ENCODE results near the gene PDGFRA.
"Not testable (repeated sequence)": the region's sequence is repeated elsewhere in the genome, so short reads cannot be mapped to it uniquely, and the experiment has no call there.

The PDGFRA gene

DNA sequence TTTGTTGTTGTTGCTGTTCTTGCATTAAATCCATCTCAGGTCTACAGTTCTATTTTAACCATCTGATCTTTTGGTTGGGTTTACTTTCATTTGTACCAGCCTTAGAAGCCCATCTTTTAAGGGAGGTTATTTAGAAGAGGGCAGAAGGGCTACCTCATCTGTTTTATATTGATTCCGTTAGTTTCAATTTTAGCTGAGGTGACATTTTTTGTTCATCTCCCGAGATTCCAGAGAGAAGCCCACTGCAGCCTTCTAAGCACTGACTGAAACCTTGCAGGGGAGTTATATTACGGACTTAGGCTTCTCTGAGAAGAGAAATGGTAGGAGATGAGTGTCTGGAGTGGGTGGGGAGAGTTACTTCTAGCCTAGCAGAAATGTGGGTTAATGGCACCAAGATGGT lies 101.8 kb downstream of the PDGFRA start:
- no peak for DNase-seq

DNA sequence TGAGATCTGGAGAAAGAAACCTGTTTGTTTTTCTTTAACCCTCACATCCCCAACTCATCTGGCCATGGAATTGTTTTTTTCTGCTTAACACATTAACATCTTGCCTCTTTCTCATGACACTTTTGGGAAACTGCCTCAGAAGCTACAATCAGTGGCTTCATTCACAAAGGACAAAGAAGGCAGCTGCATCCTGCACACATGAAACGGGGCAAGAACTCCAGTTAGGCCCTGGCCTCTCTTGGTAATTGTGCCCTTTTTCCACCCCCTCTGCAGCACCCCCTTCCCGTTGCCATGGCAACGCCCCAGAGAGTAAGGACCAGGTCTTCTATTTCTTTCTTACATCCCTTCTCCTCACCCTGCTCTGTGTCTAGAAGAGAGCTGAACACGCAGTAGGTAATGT lies 103.4 kb downstream of the PDGFRA start:
- no peak for DNase-seq

DNA sequence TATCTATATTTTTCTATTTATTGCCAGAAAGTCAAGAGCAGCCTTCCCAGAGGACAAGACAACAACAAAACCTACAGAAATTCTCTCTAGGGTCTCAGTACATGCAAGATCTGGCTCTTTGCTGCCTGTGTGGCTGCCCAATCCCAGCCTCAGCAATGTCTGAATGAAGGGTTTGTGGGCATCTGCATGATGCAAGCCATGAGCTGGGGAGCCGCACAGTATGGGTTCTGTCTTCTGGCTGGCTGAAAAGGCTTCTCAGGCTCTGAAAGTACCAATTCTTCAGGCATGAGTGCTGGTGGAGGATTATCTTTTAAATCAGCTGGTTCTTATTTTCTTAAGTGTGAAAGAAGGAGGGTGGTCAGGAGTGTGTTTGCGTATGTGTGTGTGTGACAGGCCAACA lies 104.6 kb downstream of the PDGFRA start:
- no peak for DNase-seq

DNA sequence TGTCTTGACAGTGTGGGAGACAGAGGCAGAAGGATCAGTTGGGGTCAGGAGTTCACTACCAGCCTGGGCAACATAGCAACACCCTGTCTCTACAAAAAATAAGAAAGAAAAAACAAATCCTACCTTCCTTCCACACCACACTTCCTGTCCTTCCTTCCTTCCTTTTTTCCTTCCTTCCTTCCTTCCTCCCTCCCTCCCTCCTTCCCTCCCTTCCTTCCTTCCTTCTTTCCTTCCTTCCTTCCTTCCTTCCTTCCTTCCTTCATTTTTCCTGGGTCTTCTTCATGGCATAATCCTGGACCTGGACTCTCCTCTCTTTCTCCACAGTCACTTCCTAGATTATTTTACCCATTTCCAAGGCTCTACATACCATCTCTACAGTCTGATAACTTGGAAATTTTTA lies 105.7 kb downstream of the PDGFRA start:
- DNase-seq = not testable (repeated sequence)

DNA sequence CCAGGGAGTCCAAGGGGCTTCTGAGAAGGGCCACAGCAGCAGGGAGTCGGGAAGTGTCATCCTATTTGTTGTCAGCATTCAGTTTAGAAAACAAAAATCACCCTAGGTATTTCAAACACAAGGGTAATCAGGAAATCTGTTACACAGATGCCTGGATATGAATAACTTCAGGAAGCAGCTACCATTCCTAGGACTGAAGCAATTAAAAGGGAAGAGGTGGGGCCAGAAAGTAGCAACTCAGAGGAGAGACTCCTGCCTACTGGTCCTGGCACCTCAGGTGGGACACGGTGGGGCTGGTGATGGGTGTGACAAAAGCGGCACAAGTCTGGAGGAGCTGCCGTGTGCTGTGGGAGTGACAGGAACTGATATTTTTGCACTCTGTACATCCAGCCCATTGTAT lies 107.9 kb downstream of the PDGFRA start:
- DNase-seq = no peak

DNA sequence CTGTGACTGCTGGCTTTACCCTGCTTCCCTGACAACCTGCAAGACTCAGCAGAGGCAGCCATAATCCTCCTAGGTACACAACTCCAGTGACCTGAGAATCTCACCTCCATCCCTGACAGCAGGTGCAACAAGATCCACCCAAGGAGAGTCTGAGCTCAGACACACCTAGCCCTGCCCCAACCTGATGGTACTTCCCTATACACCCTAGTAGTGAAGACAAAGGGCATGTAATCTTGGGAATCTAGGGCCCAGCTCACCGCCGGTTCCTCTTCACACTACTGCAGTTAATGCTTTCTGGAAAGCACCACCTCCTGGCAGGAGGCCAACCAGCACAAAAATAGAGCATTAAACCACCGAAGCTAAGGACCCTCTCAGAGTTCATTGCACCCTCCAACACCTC lies 113.0 kb downstream of the PDGFRA start:
- DNase-seq = not testable (repeated sequence)

Measured in activated CD4-positive, alpha-beta T cell treated with anti-CD3 and anti-CD28 coated beads, Interleukin-2, Interleukin-6, amounts not matched to agents 100 ng/mL and 50 ng/mL, durations not matched to agents 16 hours and 8 hours (primary cell).